Mesothelial cell of epicardium (in vitro differentiated cells): ENCODE results near the gene FNDC7. TPM values are rescaled to one million over a fixed set of nuclear protein-coding genes. Genes with fewer than 3 reads are reported as not detected.

Source experiments
- DNase-seq, 2 experiments: peaks; one replicate each; pipeline ENCODE4 v3.0.0; 2021; ENCODE audit warnings: low spot score in 2 of 2; ENCODE audit not compliant: unreplicated experiment in 2 of 2
- H3K27ac Mint-ChIP-seq: 2 replicates; pipeline ENCODE4 v1.8.0; 2021; ENCODE audit warnings: mixed read lengths
- H3K27me3 Mint-ChIP-seq: 2 replicates; pipeline ENCODE4 v1.8.0; 2021; ENCODE audit warnings: low read depth, mixed read lengths
- H3K36me3 Mint-ChIP-seq: 2 replicates; pipeline ENCODE4 v1.8.0; 2021; ENCODE audit warnings: mixed read lengths
- H3K4me1 Mint-ChIP-seq: 2 replicates; pipeline ENCODE4 v1.8.0; 2021; ENCODE audit warnings: mixed read lengths
- H3K4me3 Mint-ChIP-seq: 2 replicates; pipeline ENCODE4 v1.8.0; 2021; ENCODE audit warnings: mild to moderate bottlenecking, moderate library complexity, mixed read lengths
- H3K9me3 Mint-ChIP-seq: 2 replicates; pipeline ENCODE4 v1.8.0; 2021; ENCODE audit warnings: mixed read lengths
- total RNA-seq: library from RNA; stranded (reverse); gene quantifications from 3 replicates; pipeline ENCODE4 v1.2.1, GENCODE V29; 2021
- TF ChIP-seq, protein P1 (sequence below): fragments of 200-600 bp; sonication (generic); IDR thresholded peaks from one replicate; pipeline ENCODE4 v1.5.0; 2021; ENCODE audit warnings: antibody characterized with exemption; ENCODE audit not compliant: unreplicated experiment

FNDC7 gene
- total RNA-seq, 1 donor from 2014 or later = 0.13 TPM

DNA sequence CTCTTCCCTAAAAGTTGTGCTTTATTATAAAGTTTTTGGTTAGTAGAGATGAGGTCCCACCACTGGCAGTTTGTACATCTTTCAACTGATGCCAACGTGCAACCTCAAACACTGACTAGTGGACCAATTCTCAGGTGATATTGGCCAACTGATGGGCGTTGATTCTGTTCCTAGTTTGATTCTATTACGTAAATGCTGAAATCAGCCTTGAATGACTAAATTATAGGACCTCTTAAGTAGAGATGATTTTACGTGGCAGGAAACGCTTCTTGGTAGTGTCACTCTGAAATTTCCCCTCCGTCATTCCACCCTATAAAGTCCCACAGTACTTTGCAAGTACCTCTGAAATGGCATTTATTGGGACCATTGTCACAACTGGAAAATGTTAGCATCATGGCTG, 8.8 kb upstream of the FNDC7 start:
- no peak overlapping the region for H3K27ac Mint-ChIP-seq
- H3K4me3 Mint-ChIP-seq = no peak overlapping the region
- H3K36me3 Mint-ChIP-seq = peaks cover 24% of the 10 kb centered on the region
- H3K27me3 Mint-ChIP-seq = peaks cover 21% of the 10 kb centered on the region
- no peak for DNase-seq
- H3K4me1 Mint-ChIP-seq = no peaks in the 10 kb centered on the region
- H3K9me3 Mint-ChIP-seq = no peaks in the 10 kb centered on the region
- TF ChIP-seq, protein P1, sequence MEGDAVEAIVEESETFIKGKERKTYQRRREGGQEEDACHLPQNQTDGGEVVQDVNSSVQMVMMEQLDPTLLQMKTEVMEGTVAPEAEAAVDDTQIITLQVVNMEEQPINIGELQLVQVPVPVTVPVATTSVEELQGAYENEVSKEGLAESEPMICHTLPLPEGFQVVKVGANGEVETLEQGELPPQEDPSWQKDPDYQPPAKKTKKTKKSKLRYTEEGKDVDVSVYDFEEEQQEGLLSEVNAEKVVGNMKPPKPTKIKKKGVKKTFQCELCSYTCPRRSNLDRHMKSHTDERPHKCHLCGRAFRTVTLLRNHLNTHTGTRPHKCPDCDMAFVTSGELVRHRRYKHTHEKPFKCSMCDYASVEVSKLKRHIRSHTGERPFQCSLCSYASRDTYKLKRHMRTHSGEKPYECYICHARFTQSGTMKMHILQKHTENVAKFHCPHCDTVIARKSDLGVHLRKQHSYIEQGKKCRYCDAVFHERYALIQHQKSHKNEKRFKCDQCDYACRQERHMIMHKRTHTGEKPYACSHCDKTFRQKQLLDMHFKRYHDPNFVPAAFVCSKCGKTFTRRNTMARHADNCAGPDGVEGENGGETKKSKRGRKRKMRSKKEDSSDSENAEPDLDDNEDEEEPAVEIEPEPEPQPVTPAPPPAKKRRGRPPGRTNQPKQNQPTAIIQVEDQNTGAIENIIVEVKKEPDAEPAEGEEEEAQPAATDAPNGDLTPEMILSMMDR = no peak

- Mint-ChIP-seq H3K36me3 (peaks cover 18% of the 10 kb centered on the region), H3K9me3 (no peaks in the 10 kb centered on the region), H3K4me1 (no peaks in the 10 kb centered on the region), H3K27me3 (peaks cover 23% of the 10 kb centered on the region), H3K4me3 (no peak overlapping the region), H3K27ac (no peak overlapping the region)
- no peak for DNase-seq
- TF ChIP-seq, protein P1 = no peak
Measured at GRCh38 chr1:108704496-108704895, 8.2 kb upstream of the FNDC7 start.

DNA sequence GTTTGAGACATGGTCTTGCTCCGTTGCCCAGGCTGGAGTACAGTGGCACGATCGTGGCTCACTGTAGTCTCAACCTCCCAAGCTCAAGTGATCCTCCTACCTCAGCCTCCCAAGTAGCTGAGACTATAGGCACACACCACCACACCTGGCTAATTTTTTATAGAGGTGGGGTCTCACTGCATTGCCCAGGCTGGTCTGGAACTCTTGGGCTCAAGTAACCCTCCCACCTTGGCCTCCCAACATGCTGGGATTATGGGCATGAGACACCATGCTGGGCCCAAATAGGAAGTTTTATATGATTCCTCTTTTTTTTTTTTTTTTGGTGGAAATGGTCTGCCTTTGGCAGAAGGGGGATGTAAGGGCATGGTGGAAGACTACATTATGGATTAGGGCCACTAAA, 6.1 kb upstream of the FNDC7 start:
- DNase-seq = no peak
- H3K9me3 Mint-ChIP-seq = no peaks in the 10 kb centered on the region
- peaks cover 7% of the 10 kb centered on the region for H3K36me3 Mint-ChIP-seq
- H3K27ac Mint-ChIP-seq = no peak overlapping the region
- H3K4me3 Mint-ChIP-seq = no peak overlapping the region
- H3K4me1 Mint-ChIP-seq = no peaks in the 10 kb centered on the region
- TF ChIP-seq, protein P1 = no peak
- peaks cover 26% of the 10 kb centered on the region for H3K27me3 Mint-ChIP-seq

- no peak overlapping the region for H3K27ac Mint-ChIP-seq
- H3K4me1 Mint-ChIP-seq = no peaks in the 10 kb centered on the region
- TF ChIP-seq, protein P1 = no peak
- H3K36me3 Mint-ChIP-seq = no peaks in the 10 kb centered on the region
- peaks cover 36% of the 10 kb centered on the region for H3K27me3 Mint-ChIP-seq
- no peaks in the 10 kb centered on the region for H3K9me3 Mint-ChIP-seq
- H3K4me3 Mint-ChIP-seq = no peak overlapping the region
- DNase-seq = no peak
Measured at GRCh38 chr1:108708691-108709660, 3.7 kb upstream of the FNDC7 start.

DNA sequence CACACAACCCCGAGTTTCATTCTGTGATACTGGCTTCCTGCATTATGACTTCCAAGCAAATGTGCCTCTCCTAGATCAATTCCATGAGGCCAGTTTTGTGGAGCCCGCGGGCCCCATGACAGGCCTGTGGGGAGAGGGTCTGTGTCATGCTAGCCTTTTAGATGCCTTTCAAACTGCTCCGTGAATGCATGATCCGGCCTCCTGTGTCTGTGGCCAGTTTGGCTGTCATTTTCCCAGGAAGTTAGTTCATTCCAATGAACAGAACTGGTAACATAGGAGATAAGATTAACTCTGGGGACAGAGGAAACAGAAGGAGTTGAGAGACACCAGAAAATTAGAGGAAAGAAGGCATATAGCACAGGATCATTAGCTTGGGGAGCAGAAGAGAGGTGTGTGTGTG, 3.2 kb downstream of the FNDC7 start:
- TF ChIP-seq, protein P1 = no peak
- Mint-ChIP-seq H3K36me3 (no peaks in the 10 kb centered on the region), H3K27me3 (peaks cover 13% of the 10 kb centered on the region), H3K4me3 (no peak overlapping the region), H3K27ac (no peak overlapping the region), H3K4me1 (no peaks in the 10 kb centered on the region), H3K9me3 (no peaks in the 10 kb centered on the region)
- no peak for DNase-seq
